Left lung (tissue), 10 donors: Measurements from ENCODE around the gene RASA3. TPM values are rescaled to one million over a fixed set of nuclear protein-coding genes. Genes with fewer than 3 reads are reported as not detected.
A peak's percentile ranks its signal among the peaks of the same experiment; 100 is the strongest.

Experiments
- ATAC-seq: fragments of 200-7000 bp; cut with Tn5 transposase; one replicate; pipeline ENCODE4 v1.9.1; 2020; ENCODE audit warnings: moderate library complexity
- DNase-seq, 4 donors: peaks; one replicate each; pipeline ENCODE4 v3.0.0-alpha.2; 2013 to 2020
- H3K27ac ChIP-seq, 2 donors: fragments of 200-600 bp; sonication (generic) in 1 of 2; one replicate each; pipeline versions ENCODE4 v1.5.0 to v1.8.0; 2020 to 2021
- H3K27me3 ChIP-seq, 2 donors: fragments of 200-600 bp; sonication (generic) in 1 of 2; one replicate each; pipeline versions ENCODE4 v1.5.0 to v1.8.0; 2020 to 2021
- H3K36me3 ChIP-seq, 2 donors: fragments of 200-600 bp; sonication (generic) in 1 of 2; one replicate each; pipeline versions ENCODE4 v1.5.0 to v1.8.0; 2020 to 2021
- H3K4me1 ChIP-seq, 2 donors: fragments of 200-600 bp; one replicate each; pipeline ENCODE4 v1.8.0; 2021
- H3K4me3 ChIP-seq, 2 donors: fragments of 200-600 bp; sonication (generic) in 1 of 2; one replicate each; pipeline versions ENCODE4 v1.5.0 to v1.8.0; 2020 to 2021; ENCODE audit warnings: mild to moderate bottlenecking in 1 of 2
- H3K9me3 ChIP-seq, 2 donors: fragments of 200-600 bp; sonication (generic) in 1 of 2; one replicate each; pipeline versions ENCODE4 v1.5.0 to v1.8.0; 2020 to 2021
- intact Hi-C, 2 donors: fragments of 100-400 bp; cut with DNase I; formaldehyde crosslinking; loops; one replicate each; pipeline versions ENCODE4 v1.11.2 to v1.14.2; 2022
- polyA plus RNA-seq, 6 donors: library from polyadenylated mRNA; unstranded; fragments of 120-200 nt; gene quantifications; one replicate each; pipeline ENCODE4 v1.2.1, GENCODE V29; 2013; ENCODE audit not compliant: insufficient read length in 6 of 6
- total RNA-seq, 2 donors: library from RNA; stranded (reverse); fragmentation: NEBNext Ultra II Directional; extraction: Animal tissue kit (Norgen Biotek cat#: 25700); gene quantifications; one replicate each; pipeline ENCODE4 v1.2.1, GENCODE V29; 2021
- TF ChIP-seq, protein P1 (sequence below), 2 donors: fragments of 200-600 bp; sonication (generic) in 1 of 2; IDR thresholded peaks; one replicate each; pipeline versions ENCODE4 v1.5.0 to v1.8.0; 2021; ENCODE audit warnings: antibody characterized with exemption in 2 of 2
- donor health status: DM: no; HTN: yes; CAD: no.
- donor health status: DM: no; HTN: no; CAD: no.

Gene RASA3
- total and polyA plus RNA-seq, 8 donors, result 11.4 to 22.2 (median 12.7) TPM

DNA sequence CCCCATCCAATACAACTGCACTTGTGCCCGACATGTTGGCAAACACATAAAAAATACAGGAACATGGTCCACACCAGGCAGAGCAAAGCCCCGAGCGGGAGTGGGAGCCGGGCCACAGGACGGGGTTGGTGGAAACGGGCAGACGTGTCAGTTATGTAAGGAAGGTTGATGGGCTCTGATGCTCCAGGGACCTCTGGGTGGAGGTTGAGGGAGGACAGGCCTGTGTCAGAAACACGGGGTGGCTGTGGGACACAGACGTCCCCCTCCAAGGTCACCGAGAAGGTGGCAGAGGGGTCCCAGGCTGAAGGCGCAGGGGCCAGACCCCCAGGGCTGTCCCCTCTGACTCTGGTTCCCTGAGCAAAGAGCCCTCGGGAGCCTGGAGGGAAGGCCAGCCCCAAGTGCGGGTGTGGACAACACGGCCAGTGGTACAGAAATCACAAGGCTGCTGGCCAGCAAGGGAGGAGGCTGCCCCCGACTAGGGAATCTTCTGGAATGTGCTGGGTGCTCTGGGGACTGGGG, 127.2 kb downstream of the RASA3 start:
- peaks cover 0 to 47% of the 10 kb centered on the region in 2 donors for H3K36me3 ChIP-seq
- intact Hi-C loops, result no loop called here
- TF ChIP-seq, protein P1, sequence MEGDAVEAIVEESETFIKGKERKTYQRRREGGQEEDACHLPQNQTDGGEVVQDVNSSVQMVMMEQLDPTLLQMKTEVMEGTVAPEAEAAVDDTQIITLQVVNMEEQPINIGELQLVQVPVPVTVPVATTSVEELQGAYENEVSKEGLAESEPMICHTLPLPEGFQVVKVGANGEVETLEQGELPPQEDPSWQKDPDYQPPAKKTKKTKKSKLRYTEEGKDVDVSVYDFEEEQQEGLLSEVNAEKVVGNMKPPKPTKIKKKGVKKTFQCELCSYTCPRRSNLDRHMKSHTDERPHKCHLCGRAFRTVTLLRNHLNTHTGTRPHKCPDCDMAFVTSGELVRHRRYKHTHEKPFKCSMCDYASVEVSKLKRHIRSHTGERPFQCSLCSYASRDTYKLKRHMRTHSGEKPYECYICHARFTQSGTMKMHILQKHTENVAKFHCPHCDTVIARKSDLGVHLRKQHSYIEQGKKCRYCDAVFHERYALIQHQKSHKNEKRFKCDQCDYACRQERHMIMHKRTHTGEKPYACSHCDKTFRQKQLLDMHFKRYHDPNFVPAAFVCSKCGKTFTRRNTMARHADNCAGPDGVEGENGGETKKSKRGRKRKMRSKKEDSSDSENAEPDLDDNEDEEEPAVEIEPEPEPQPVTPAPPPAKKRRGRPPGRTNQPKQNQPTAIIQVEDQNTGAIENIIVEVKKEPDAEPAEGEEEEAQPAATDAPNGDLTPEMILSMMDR (IDR thresholded peaks at IDR 0.05), result no peak
- no peaks in the 10 kb centered on the region for H3K9me3 ChIP-seq
- DNase-seq, result peak in 1 of 4 donors; percentile 50
- no peak for ATAC-seq
- H3K27me3 ChIP-seq, result no peaks in the 10 kb centered on the region
- H3K4me3 ChIP-seq, result no peak overlapping the region
- no peaks in the 10 kb centered on the region for H3K4me1 ChIP-seq
- H3K27ac ChIP-seq, result no peak overlapping the region

DNA sequence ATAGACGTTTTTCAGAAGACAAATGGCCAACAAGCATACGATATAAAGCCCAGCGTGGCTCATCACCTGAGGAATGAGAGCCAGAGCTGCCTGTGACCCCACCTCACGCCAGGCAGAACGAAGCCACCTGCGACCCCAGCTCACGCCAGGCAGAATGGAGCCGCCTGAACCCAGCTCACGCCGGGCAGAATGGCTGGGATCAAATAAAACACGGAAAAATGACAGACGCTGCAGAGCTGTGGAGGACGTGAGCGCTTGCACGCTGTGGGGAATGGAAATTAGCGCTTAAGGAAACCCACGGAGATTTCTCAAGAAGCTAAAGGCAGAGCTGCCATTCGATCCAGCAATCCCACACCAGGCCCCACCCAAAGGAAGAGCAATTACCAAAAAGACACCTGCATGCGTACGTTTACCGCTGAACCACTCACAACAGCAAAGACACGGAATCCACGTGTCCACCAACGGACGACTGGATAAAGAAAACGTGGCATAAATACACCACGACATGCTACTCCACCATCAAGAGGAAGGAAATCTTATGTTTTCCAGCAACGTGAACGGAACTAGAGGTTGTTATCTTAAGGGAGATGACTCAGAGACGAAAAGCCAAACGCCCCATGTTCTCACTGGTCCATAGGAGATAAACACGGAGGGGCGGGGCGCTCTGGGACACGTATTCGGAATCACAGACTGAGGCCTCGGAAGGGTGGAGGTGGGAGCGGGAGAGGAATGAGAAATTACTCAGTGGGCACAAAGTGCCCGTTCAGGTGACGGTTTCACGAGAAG, 127.8 kb downstream of the RASA3 start:
- TF ChIP-seq, protein P1 (IDR thresholded peaks at IDR 0.05), result no peak

DNA sequence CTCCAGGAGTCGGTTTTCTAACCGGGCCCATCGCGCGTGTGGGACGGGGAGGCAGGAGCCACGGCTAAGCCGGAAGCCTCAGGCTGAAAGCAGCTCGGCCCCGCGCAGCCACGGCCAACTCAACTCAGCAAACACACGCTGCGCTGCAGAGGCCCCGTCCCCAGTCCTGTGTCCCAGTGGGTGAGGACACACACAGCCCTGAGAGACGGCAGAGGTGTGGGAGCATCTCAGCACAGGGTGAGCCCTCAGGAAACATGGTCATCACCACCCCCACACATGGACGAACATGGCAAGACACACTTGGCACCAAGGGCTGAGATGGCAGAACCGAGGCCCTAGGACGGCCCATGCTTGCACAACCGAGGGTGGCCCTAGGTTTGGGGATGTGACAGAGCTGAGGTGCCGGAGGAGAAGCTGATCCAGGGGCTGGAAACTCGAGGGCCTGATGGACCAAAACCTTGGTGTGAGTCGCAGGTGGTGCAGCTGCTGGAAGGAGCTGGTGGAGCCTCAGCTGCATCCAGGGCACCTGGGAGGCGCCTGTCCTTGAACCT, 129.6 kb downstream of the RASA3 start:
- no peak for ATAC-seq
- intact Hi-C loops, result no loop called here

More for the DNA sequence above, 127.8 kb downstream of the RASA3 start:
- Histone ChIP-seq H3K36me3 (peaks cover 0 to 41% of the 10 kb centered on the region in 2 donors), H3K4me3 (no peak overlapping the region), H3K27ac (no peak overlapping the region), H3K27me3 (no peaks in the 10 kb centered on the region), H3K9me3 (no peaks in the 10 kb centered on the region), H3K4me1 (no peaks in the 10 kb centered on the region)
- DNase-seq (peak in 2 of 4 donors; percentile 34 to 67), ATAC-seq (peak; percentile 42)
- intact Hi-C loops, result no loop called here

DNA sequence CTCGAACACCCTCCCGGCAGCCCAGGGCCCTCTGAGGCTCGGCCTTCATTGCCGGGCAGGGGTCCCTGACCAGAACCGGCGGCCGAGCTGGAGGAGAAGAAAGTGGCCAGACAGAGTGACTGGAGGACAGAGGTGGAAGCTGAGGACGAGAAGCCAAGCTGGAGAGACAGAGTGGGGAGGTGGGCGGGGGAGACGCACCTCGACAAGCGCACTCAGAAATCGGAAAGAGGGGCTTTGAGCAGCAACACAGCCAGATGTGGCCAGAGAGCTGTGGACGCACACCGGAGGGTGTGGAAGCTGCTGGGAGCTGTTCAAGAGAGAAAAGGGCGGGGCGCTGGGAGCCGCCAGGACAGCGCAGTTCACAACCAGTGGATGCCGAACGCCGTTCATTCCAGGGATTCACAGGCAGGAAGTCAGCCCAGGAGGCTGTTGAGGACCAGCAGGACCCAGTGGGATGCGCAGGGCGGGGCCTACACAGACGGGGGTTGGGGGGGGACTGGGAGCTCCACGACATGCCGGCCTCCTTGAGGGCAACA, 130.3 kb downstream of the RASA3 start:
- ATAC-seq, result no peak
- intact Hi-C loops, result no loop called here
- Histone ChIP-seq H3K4me1 (no peaks in the 10 kb centered on the region), H3K9me3 (no peaks in the 10 kb centered on the region), H3K36me3 (peaks cover 0 to 44% of the 10 kb centered on the region in 2 donors), H3K4me3 (no peak overlapping the region), H3K27me3 (no peaks in the 10 kb centered on the region), H3K27ac (no peak overlapping the region)
- peak in 1 of 4 donors; percentile 48 for DNase-seq
- TF ChIP-seq, protein P1 (IDR thresholded peaks at IDR 0.05), result no peak

More for the DNA sequence above, 129.6 kb downstream of the RASA3 start:
- Histone ChIP-seq H3K4me3 (no peak overlapping the region), H3K36me3 (peaks cover 0 to 44% of the 10 kb centered on the region in 2 donors), H3K27ac (no peak overlapping the region), H3K9me3 (no peaks in the 10 kb centered on the region), H3K27me3 (no peaks in the 10 kb centered on the region), H3K4me1 (no peaks in the 10 kb centered on the region)
- peak in 1 of 4 donors; percentile 67 for DNase-seq
- TF ChIP-seq, protein P1 (IDR thresholded peaks at IDR 0.05), result no peak
